HG02884 (cell line): Measurements from ENCODE around the gene EIF3I.

ENCODE experiments used
- ATAC-seq: cut with Tn5 transposase; IDR thresholded peaks from one replicate; pipeline ENCODE4 v1.9.1; 2021; ENCODE audit warnings: mild to moderate bottlenecking, moderate library complexity; ENCODE audit not compliant: unreplicated experiment

EIF3I gene

GRCh38 chr1:32198237-32199042 lies 23.8 kb upstream of the EIF3I start:
- ATAC-seq, result no peak

DNA sequence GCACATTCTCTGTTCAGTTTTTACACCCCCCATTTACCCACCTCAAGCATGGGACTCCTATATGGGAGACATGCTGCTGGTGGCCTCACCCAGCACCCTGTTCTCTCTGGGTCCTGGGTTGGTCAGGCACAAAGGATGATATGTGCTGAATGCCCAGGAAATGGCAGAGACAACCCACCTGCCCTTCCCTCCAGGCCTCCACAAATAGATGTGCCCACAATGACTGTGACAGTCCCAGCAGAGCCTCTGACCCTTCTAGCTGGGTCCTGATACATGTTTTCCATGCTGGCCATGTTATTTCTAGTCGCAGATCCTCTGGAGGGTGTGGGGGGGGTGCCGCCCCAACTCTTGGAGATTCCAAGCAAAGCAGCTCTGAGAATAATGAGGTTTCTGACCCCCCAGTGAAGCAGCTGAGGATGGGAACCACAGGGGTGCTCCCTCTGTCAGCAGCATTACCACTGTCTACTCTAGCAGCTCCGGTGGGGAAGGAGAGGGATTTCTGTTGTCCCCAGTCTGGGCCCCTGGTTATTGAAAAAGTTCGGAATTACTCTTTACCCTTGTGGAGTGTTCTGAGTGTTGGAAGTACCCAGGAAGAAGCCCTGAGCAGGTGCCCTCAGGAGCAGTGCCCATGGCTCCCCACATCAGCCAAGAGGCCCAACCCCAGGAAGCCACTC lies 23.0 kb upstream of the EIF3I start:
- ATAC-seq, result no peak

GRCh38 chr1:32199717-32200072 lies 22.5 kb upstream of the EIF3I start:
- no peak for ATAC-seq

DNA sequence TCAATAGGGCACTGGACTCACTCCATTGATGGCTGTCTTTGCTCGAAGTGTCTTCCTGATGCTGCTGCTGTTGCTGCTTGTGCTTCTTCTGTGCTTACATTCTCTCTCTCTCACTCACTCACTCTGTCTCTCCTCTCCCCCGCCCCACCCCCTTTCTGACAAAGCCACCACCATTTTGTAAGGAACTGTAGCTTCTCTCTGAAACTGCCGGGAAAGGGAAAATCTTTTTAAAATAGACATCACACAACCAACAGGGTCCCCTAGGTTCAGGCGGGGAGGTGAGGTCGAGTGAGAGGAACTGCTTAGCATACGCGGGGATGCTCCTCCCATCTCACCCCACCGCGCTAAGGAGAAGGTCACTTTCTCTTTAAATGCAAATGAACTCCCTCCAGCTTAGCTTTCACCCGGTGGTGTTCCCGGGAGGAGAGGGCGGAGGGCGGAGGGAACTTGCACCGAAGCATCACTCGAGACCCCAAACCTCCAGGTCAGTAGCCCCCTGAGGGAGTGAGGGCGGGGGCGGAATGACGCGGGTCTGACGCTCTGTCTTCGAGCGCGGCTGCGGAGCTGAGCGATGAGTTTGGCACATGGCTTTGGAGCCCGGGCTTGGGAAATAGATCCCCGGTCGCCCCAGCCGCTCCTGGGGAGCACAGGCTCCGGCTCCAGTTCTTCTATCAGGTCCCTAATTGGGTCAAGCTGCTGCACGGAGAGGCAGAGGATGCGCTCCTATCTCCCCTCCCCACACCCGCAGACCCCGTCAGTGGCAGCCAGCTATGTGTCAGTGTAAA lies 21.8 kb upstream of the EIF3I start, which contains the start of gene CCDC28B:
TSS of gene CCDC28B (plus strand) at position 370 of the 785 bp plus-strand sequence. CDS start 1,341 bp downstream, outside the sequence.
- no peak for ATAC-seq

DNA sequence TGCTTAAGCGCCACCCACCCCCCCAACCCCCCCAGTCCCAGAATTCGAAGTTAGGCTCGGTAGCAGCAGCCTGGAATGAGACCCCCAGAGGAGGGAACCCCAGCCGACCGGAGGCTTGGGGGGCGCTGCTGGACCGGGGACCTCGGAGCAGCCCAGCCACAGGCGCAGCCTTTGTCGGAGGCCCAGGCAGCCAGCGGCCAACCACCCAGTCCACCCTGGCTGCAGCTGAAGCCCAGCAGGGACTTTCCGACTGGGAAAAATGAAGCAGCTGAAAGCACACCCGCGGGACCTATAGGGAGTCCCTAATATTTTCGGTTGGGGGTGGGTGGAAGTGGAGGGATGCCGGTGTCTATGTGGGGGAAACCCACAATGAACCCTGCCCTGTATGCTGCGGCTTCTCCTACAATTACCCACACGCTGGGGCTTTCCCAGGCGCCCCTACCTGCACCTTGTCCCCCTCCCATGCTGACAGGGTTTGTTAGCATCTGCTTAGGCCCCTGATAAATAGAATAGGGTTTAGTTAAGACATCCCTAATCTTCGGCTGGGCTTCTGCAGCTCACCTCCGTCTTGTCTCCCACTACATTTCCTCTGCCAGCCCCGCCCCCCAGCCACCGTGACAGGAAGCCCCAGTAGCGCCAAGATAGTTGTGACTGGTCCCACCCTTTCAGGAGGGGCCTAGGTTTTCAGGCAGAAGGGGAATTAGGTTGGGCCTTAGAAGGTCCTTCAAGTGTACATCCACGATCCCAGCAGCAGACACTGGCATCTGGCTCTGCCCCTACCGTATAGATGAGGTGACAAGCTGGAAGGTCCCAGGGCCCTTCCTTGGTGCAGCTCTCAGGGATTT lies 21.0 kb upstream of the EIF3I start:
- no peak for ATAC-seq

GRCh38 chr1:32204943-32205361 lies 17.3 kb upstream of the EIF3I start:
- ATAC-seq, result no peak

DNA sequence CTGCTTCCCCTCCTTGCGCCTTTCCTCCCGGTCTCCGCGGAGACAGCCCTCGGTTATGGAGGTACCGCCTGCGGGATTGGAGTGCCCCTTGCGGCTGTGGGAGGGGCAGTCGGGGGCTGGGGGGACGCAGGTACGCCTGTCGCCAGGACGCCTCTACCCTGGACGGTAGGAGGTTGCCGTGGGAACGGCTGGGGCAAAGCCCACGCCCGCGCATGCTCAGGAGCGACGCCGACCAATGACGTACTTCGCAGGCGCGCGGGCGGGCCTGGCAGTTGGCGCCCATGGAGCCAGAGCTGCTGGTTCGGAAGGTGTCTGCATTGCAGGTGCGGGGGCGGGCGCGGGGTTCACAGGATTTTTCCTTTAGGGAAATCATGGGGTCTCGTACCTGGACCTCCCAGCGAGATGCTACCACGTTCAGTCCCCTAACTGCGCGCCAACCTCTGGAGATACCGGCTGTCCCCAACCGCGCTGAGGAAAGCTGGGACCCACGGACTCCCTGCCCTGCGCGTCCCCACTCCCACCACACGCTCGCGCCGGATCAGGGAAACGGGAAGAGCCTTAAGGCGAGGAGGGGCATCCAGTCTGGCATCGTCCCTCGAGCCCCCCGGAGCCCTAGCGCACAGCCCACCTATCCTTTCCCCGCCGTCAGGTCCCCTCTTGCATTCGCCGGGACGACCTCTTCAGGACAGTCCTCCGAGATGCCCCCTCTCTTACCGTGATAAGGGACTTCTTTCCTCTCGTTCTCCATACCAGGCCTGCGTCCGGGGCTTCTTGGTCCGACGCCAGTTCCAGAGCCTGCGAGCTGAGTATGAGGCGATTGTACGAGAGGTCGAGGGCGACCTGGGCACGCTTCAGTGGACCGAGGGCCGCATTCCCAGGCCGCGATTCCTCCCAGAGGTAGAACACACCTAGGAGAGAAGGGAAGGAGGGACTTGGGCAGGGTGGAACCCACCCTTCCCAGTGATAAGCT lies 16.5 kb upstream of the EIF3I start, which contains the start of gene IQCC:
TSS of gene IQCC (plus strand) at position 271 of the 970 bp plus-strand sequence. CDS start at position 282, 11 bp downstream.
- no peak for ATAC-seq

DNA sequence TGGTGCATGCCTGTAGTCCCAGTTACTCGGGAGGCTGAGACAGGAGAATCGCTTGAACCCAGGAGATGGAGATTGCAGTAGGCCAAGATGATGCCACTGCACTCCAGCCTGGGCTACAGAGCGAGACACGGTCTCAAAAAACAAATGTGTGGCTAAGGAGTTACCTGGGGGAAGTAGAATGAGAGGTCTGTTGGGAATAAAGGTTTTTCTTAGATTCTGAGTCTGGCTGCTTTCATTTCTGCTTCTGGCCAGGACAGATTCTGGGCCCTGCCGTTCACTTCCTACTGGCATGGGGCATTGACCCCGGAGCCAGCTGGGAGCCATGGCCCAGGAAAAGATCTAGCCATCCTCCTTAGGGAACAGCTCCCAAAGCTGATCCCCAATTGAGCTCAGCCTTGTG lies 13.7 kb upstream of the EIF3I start:
- no peak for ATAC-seq

GRCh38 chr1:32208891-32209328 lies 13.3 kb upstream of the EIF3I start, which contains the start of gene DCDC2B:
Gene DCDC2B, plus strand, starts transcription at chr1:32209089. Its CDS starts 5 bp downstream, at chr1:32209094.
- no peak for ATAC-seq

GRCh38 chr1:32215629-32216480 lies 6.4 kb upstream of the EIF3I start:
- no peak for ATAC-seq

DNA sequence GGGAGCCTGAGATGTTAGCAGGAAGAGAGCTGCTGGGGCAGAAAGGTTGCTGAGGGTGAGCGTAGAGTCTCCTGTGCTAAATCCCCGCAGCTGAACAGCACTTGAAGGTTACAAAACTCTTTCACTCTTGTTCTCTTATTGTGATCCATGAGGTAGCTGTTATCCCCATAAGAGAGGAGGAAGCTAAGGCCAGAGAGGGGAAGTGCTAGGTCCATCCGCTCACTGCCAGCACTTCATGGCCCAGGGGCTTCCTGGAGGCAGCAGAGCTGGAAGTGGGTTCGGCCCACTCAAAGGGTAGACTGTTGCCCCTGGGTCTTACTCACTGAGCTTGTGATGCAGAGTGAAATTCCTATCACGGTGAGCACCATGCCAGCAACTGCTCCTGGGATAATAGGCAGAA lies 5.6 kb upstream of the EIF3I start:
- ATAC-seq, result no peak

DNA sequence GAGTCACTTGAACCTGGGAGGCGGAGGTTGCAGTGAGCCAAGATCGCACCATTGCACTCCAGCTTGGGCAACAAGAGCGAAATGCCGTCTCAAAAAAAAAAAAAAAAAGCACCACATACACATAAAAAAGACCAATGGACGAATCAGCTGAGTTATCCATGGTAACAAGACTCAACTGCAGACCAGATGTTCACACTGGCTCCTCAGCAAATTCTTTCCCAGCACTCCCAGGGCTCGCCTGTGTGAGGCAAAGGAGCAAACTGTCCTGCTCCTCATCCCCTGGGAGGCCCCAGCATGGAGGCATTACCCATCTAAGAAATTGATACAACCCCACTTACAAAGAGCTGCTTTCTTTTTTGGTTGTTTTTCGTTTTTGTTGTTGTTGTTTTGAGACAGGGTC lies 3.2 kb upstream of the EIF3I start:
- ATAC-seq, result no peak

GRCh38 chr1:32220746-32221580 lies 1.2 kb upstream of the EIF3I start:
- ATAC-seq, result no peak

- ATAC-seq, result no peak
Measured at GRCh38 chr1:32221581-32221979, 627 bp upstream of the EIF3I start.

DNA sequence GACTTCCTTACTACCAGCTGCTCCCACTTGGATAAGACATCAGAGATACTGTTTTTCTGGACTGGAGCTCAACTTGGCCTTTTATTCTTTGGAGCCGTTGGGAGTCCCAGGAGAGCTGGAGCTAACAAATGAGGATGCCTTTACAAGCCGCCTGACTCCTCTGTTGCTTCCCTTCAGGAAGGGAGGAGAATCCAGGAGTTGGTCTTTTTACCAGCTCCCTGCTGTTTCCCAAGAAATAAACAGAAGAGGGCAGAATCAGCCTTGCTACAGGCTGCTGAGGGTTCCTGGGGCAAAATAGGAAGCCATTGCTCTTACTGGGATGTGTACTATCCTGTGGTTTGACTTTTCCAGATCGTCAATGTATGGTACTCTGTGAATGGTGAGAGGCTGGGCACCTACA lies 1.5 kb downstream of the EIF3I start:
- ATAC-seq, result no peak

DNA sequence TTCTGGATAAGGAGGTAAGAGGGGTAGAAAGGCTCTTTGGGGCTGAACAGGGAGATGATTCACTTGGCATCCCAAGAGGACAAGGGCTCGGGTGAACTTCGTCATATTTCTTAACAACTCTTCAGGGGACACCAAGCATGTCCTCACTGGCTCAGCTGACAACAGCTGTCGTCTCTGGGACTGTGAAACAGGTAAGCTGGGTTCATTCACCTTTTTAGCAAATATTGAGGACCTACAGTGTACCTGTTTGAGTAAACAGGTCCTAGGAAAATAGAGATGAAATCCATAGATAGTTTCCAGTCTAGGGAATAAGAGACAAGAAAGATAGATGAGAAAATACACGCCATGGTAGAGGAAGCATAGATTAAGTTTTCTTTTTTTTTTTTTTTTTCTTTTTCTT lies 2.1 kb downstream of the EIF3I start:
- ATAC-seq, result no peak

- ATAC-seq, result no peak
Measured at GRCh38 chr1:32228771-32229170, 6.6 kb downstream of the EIF3I start.
